Astrocyte (in vitro differentiated cells and primary cell): ENCODE results near the gene CDK5RAP2. TPM values are rescaled to one million over a fixed set of nuclear protein-coding genes. Genes with fewer than 3 reads are reported as not detected.

Source experiments
- DNase-seq: peaks from one replicate; pipeline ENCODE4 v3.0.0-alpha.2; 2010; ENCODE audit warnings: low read depth
- FAIRE-seq: peaks from 2 replicates; lab custom pipeline; 2011; peaks lifted over from hg19 to GRCh38; lab: Jason Lieb, UNC
- H2AFZ ChIP-seq: 2 replicates; pipeline ENCODE4 v1.6.0; 2012; ENCODE audit warnings: low read depth, low read length, inconsistent platforms
- H3K27ac ChIP-seq: 2 replicates; pipeline ENCODE4 v1.5.1; 2011; ENCODE audit warnings: low read depth, low read length, inconsistent platforms
- H3K27me3 ChIP-seq: 2 replicates; pipeline ENCODE4 v1.6.0; 2011; ENCODE audit warnings: low read length, inconsistent platforms; ENCODE audit not compliant: insufficient read depth
- H3K36me3 ChIP-seq: 2 replicates; pipeline ENCODE4 v1.5.1; 2011; ENCODE audit warnings: low read length, inconsistent platforms; ENCODE audit not compliant: insufficient read depth
- H3K4me1 ChIP-seq: 2 replicates; pipeline ENCODE4 v1.5.1; 2011; ENCODE audit warnings: low read length, inconsistent platforms; ENCODE audit not compliant: insufficient read depth
- H3K4me2 ChIP-seq: 2 replicates; pipeline ENCODE4 v1.6.0; 2012; ENCODE audit warnings: low read length, inconsistent platforms
- H3K4me3 ChIP-seq: 2 replicates; pipeline ENCODE4 v1.5.1; 2011; ENCODE audit warnings: low read depth, mild to moderate bottlenecking, low read length, inconsistent platforms; ENCODE audit not compliant: insufficient read depth
- H3K79me2 ChIP-seq: 2 replicates; pipeline ENCODE4 v1.6.0; 2012; ENCODE audit warnings: mild to moderate bottlenecking, low read length, inconsistent platforms; ENCODE audit not compliant: insufficient read depth
- H3K9ac ChIP-seq: 2 replicates; pipeline ENCODE4 v1.6.0; 2012; ENCODE audit warnings: mild to moderate bottlenecking, low read length, inconsistent platforms
- H3K9me3 ChIP-seq: 2 replicates; pipeline ENCODE4 v1.5.1; 2012; ENCODE audit warnings: low read depth, mild to moderate bottlenecking, low read length, inconsistent platforms; ENCODE audit not compliant: insufficient read depth
- H4K20me1 ChIP-seq: 2 replicates; pipeline ENCODE4 v1.6.0; 2012; ENCODE audit warnings: low read length, inconsistent platforms; ENCODE audit not compliant: insufficient read depth
- H3K27ac Mint-ChIP-seq: one replicate; pipeline ENCODE4 v1.8.0; 2021; ENCODE audit warnings: mild to moderate bottlenecking, mixed read lengths; ENCODE audit not compliant: unreplicated experiment
- H3K27me3 Mint-ChIP-seq: one replicate; pipeline ENCODE4 v1.8.0; 2021; ENCODE audit warnings: low read depth, mixed read lengths; ENCODE audit not compliant: unreplicated experiment
- H3K36me3 Mint-ChIP-seq: one replicate; pipeline ENCODE4 v1.8.0; 2021; ENCODE audit warnings: low read depth, mixed read lengths; ENCODE audit not compliant: unreplicated experiment
- H3K4me1 Mint-ChIP-seq: one replicate; pipeline ENCODE4 v1.8.0; 2021; ENCODE audit warnings: low read depth, mixed read lengths; ENCODE audit not compliant: unreplicated experiment
- H3K4me3 Mint-ChIP-seq: one replicate; pipeline ENCODE4 v1.8.0; 2021; ENCODE audit warnings: mild to moderate bottlenecking, moderate library complexity, mixed read lengths; ENCODE audit not compliant: unreplicated experiment
- H3K9me3 Mint-ChIP-seq: one replicate; pipeline ENCODE4 v1.8.0; 2021; ENCODE audit warnings: mild to moderate bottlenecking, mixed read lengths; ENCODE audit not compliant: unreplicated experiment
- EZH2 ChIP-seq: IDR thresholded peaks from 2 replicates; pipeline ENCODE4 v1.6.1; 2012; ENCODE audit warnings: mild to moderate bottlenecking, low read length, inconsistent platforms; ENCODE audit not compliant: insufficient read depth
- total RNA-seq: library from RNA; stranded (reverse); gene quantifications from 2 replicates; pipeline ENCODE4 v1.2.1, GENCODE V29; 2021
- TF ChIP-seq, protein P1 (sequence below): IDR thresholded peaks from 2 replicates; pipeline ENCODE4 v1.5.1; 2011; ENCODE audit warnings: low read depth, mild to moderate bottlenecking, inconsistent platforms, low read length, moderate library complexity; ENCODE audit not compliant: insufficient read depth

Gene CDK5RAP2
- total RNA-seq, 1 donor from 2014 or later = 36.3 TPM

DNA sequence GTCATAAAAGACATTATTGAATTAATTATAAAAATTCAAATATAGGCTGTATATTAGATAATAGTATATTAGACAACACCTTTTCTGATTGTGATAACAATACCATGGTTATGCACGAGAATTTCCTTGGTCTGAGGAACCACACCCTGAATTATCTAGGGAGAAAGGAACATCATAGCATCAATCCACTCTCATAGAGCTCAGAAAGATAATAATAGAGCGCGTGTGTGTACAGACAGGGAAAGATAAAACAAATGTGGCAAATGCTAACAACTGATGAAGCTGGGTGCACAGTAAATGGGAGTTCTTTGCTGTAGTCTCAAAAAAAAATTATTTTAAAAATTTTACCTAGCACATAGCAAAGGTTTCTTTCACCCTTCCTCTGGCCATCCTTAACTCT is 143.5 kb downstream of the CDK5RAP2 start:
- H4K20me1 ChIP-seq = no peaks in the 10 kb centered on the region
- FAIRE-seq (no peak), DNase-seq (no peak)
- H3K9ac ChIP-seq = no peak overlapping the region
- peaks cover 14% of the 10 kb centered on the region for H3K36me3 ChIP-seq
- no peak overlapping the region for H3K4me3 Mint-ChIP-seq
- no peaks in the 10 kb centered on the region for H3K27me3 Mint-ChIP-seq
- no peak overlapping the region for H3K4me2 ChIP-seq
- H3K27ac Mint-ChIP-seq = no peak overlapping the region
- H3K4me1 Mint-ChIP-seq = peaks cover 7% of the 10 kb centered on the region
- no peaks in the 10 kb centered on the region for H3K79me2 ChIP-seq
- H2AFZ ChIP-seq = no peak overlapping the region
- no peak overlapping the region for H3K4me3 ChIP-seq
- peaks cover 5% of the 10 kb centered on the region for H3K36me3 Mint-ChIP-seq
- H3K9me3 ChIP-seq = no peaks in the 10 kb centered on the region
- H3K27ac ChIP-seq = no peak overlapping the region
- no peaks in the 10 kb centered on the region for H3K27me3 ChIP-seq
- peaks cover 10% of the 10 kb centered on the region for H3K4me1 ChIP-seq
- no peak for TF ChIP-seq EZH2
- TF ChIP-seq, protein P1, sequence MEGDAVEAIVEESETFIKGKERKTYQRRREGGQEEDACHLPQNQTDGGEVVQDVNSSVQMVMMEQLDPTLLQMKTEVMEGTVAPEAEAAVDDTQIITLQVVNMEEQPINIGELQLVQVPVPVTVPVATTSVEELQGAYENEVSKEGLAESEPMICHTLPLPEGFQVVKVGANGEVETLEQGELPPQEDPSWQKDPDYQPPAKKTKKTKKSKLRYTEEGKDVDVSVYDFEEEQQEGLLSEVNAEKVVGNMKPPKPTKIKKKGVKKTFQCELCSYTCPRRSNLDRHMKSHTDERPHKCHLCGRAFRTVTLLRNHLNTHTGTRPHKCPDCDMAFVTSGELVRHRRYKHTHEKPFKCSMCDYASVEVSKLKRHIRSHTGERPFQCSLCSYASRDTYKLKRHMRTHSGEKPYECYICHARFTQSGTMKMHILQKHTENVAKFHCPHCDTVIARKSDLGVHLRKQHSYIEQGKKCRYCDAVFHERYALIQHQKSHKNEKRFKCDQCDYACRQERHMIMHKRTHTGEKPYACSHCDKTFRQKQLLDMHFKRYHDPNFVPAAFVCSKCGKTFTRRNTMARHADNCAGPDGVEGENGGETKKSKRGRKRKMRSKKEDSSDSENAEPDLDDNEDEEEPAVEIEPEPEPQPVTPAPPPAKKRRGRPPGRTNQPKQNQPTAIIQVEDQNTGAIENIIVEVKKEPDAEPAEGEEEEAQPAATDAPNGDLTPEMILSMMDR = no peak
- no peaks in the 10 kb centered on the region for H3K9me3 Mint-ChIP-seq

- H3K36me3 Mint-ChIP-seq = peaks cover 5% of the 10 kb centered on the region
- no peak overlapping the region for H3K4me3 ChIP-seq
- H3K27ac ChIP-seq = no peak overlapping the region
- H3K4me3 Mint-ChIP-seq = no peak overlapping the region
- DNase-seq (peak; percentile 55), FAIRE-seq (no peak)
- peaks cover 3% of the 10 kb centered on the region for H3K4me1 Mint-ChIP-seq
- H3K36me3 ChIP-seq = peaks cover 14% of the 10 kb centered on the region
- H3K9me3 Mint-ChIP-seq = no peaks in the 10 kb centered on the region
- no peaks in the 10 kb centered on the region for H3K27me3 ChIP-seq
- H3K27me3 Mint-ChIP-seq = no peaks in the 10 kb centered on the region
- no peaks in the 10 kb centered on the region for H3K9me3 ChIP-seq
- H3K9ac ChIP-seq = no peak overlapping the region
- H3K27ac Mint-ChIP-seq = no peak overlapping the region
- no peaks in the 10 kb centered on the region for H4K20me1 ChIP-seq
- TF ChIP-seq, protein P1 = no peak
- TF ChIP-seq EZH2 = no peak
- no peak overlapping the region for H3K4me2 ChIP-seq
- H3K79me2 ChIP-seq = no peaks in the 10 kb centered on the region
- no peaks in the 10 kb centered on the region for H3K4me1 ChIP-seq
- no peak overlapping the region for H2AFZ ChIP-seq
Measured at GRCh38 chr9:120435091-120435490, 144.9 kb downstream of the CDK5RAP2 start.

GRCh38 chr9:120434532-120434931 is 145.4 kb downstream of the CDK5RAP2 start:
- no peaks in the 10 kb centered on the region for H3K79me2 ChIP-seq
- TF ChIP-seq, protein P1 = no peak
- H3K4me2 ChIP-seq = no peak overlapping the region
- DNase-seq (peak; percentile 84), FAIRE-seq (no peak)
- Mint-ChIP-seq H3K9me3 (peaks cover 2% of the 10 kb centered on the region), H3K4me3 (no peak overlapping the region), H3K27me3 (no peaks in the 10 kb centered on the region), H3K4me1 (peaks cover 3% of the 10 kb centered on the region), H3K27ac (no peak overlapping the region), H3K36me3 (peaks cover 5% of the 10 kb centered on the region)
- no peak overlapping the region for H2AFZ ChIP-seq
- peaks cover 14% of the 10 kb centered on the region for H3K36me3 ChIP-seq
- no peak overlapping the region for H3K9ac ChIP-seq
- no peak overlapping the region for H3K27ac ChIP-seq
- H3K4me1 ChIP-seq = no peaks in the 10 kb centered on the region
- H3K4me3 ChIP-seq = no peak overlapping the region
- H3K9me3 ChIP-seq = no peaks in the 10 kb centered on the region
- H4K20me1 ChIP-seq = no peaks in the 10 kb centered on the region
- no peaks in the 10 kb centered on the region for H3K27me3 ChIP-seq
